Brain microvascular endothelial cell (primary cell): ENCODE results near the gene CCDC187.

Experiments
- DNase-seq: peaks from one replicate; pipeline ENCODE4 v3.0.0-alpha.2; 2020
- H3K27ac ChIP-seq: fragments of 250-450 bp; sonication (Bioruptor Pico); 2 replicates; pipeline ENCODE4 v1.5.1; 2020; ENCODE audit warnings: mild to moderate bottlenecking, moderate library complexity
- H3K27me3 ChIP-seq: fragments of 250-450 bp; sonication (Bioruptor Pico); replicated peaks from 2 replicates; pipeline ENCODE4 v1.5.1; 2020; ENCODE audit warnings: mild to moderate bottlenecking
- H3K36me3 ChIP-seq: fragments of 250-450 bp; sonication (Bioruptor Pico); replicated peaks from 2 replicates; pipeline ENCODE4 v1.5.1; 2020; ENCODE audit warnings: mild to moderate bottlenecking
- H3K4me3 ChIP-seq: 2 replicates; pipeline ENCODE4 v1.5.1; 2011; ENCODE audit warnings: low read depth, mild to moderate bottlenecking, control low read depth, low read length, moderate library complexity
- in situ Hi-C: cut with HindIII; loops from 2 replicates; pipeline ENCODE4 v1.10.0; 2017; ENCODE audit warnings: low sequenced_read_pairs, low pct_ligation_motif_present
- TF ChIP-seq, protein P1 (sequence below): IDR thresholded peaks from 2 replicates; pipeline ENCODE4 v1.5.1; 2011; ENCODE audit warnings: low read depth, mild to moderate bottlenecking, moderate library complexity, low read length, control low read depth, inconsistent platforms; ENCODE audit errors: missing control alignments

CCDC187 gene

DNA sequence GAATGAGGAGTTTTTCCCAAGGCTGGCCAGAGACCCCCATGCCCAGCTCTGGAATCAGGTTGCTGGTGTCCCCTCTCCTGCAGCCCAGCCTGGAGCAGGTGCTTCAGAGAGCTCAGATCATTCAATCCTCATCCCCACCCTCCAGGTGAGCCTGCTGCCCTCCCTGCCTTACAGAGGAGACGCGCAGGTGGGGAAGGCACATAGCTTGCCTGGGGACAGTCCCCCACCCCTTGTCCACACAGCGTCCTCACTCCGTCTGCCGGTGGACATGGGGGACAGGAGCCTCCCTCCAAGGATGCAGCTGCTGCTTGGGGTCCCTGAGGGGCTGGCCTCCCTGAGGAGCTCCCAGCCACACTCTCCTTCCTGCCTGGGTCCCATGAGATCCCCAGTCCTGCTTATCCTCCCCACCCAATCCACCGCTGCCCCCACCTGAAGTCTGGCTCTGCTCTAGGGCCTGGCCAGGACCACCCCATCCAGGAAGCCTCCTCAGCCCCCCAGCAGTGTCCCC lies 41.2 kb downstream of the CCDC187 start:
- no peak overlapping the region for H3K4me3 ChIP-seq
- TF ChIP-seq, protein P1, sequence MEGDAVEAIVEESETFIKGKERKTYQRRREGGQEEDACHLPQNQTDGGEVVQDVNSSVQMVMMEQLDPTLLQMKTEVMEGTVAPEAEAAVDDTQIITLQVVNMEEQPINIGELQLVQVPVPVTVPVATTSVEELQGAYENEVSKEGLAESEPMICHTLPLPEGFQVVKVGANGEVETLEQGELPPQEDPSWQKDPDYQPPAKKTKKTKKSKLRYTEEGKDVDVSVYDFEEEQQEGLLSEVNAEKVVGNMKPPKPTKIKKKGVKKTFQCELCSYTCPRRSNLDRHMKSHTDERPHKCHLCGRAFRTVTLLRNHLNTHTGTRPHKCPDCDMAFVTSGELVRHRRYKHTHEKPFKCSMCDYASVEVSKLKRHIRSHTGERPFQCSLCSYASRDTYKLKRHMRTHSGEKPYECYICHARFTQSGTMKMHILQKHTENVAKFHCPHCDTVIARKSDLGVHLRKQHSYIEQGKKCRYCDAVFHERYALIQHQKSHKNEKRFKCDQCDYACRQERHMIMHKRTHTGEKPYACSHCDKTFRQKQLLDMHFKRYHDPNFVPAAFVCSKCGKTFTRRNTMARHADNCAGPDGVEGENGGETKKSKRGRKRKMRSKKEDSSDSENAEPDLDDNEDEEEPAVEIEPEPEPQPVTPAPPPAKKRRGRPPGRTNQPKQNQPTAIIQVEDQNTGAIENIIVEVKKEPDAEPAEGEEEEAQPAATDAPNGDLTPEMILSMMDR: no peak
- in situ Hi-C loops: no loop called here
- H3K27me3 ChIP-seq: no peaks in the 10 kb centered on the region
- no peaks in the 10 kb centered on the region for H3K36me3 ChIP-seq
- DNase-seq: no peak
- H3K27ac ChIP-seq: no peak overlapping the region

DNA sequence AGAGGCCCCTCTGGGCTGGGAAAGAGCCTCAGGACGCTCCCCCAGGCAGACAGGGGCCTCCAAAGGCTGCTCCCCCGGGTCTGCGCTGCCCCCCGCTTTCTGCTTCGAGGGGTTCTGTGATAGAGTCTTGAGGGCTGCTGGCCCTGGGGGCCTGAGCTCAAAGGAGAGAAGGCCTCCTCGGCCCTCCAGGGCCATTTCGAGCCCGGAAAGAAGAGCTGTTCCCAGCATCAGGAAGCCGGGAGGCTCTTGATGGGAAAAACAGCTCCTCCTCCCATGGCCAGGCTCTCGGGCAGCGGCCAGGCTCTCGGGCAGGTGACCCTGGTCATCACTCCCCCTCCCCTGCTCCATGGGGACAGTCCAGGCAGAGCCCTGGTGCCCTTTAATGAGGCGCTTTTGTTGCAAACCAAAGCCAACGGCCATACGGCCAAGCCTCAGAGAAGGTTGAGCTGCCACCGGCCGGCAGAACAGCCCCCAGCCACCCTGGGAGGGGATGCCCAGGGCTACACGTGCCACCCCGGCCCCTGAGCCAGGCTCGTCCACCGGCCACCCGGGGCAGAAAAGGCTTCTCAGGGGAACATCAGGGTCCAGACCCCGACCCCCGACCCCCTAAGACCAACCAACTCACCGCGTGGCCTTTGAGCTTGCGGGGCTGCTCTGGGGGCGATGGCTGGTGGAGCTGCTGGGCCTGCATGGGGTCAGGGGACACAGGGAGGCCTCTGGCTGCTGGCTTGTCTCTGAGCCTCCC lies 42.0 kb downstream of the CCDC187 start:
- TF ChIP-seq, protein P1: no peak
- Histone ChIP-seq H3K27ac (no peak overlapping the region), H3K27me3 (no peaks in the 10 kb centered on the region), H3K4me3 (no peak overlapping the region), H3K36me3 (no peaks in the 10 kb centered on the region)
- in situ Hi-C loops: no loop called here
- DNase-seq: no peak

DNA sequence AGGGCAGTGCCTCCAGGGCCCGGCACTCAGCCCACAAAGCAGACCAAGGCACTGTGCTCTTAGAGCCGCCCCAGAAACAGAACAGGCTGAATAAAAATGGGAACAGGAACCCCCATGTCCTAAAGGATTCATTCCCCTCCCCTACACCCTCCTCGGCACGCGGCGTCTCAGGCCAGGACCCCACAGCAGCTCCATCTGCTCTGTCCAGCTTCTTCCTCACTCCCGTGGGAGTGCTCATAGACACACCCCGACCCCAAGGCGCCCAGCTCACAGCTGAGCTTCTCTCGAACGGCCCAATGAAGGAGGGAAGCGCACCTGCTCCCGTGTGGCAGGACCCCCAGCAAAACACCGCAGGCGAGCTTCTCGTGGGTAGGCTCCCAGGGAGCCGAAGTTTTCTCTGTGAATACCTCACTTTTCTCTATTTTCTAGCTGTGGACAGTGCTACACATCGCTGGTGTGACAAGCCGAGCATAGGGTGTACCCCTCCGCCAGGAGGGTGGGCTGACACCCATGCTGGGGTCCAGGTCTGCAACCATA lies 42.9 kb downstream of the CCDC187 start:
- no peak overlapping the region for H3K27ac ChIP-seq
- no peak overlapping the region for H3K4me3 ChIP-seq
- DNase-seq: no peak
- H3K27me3 ChIP-seq: no peaks in the 10 kb centered on the region
- no peaks in the 10 kb centered on the region for H3K36me3 ChIP-seq
- TF ChIP-seq, protein P1: no peak
- in situ Hi-C loops: no loop called here

DNA sequence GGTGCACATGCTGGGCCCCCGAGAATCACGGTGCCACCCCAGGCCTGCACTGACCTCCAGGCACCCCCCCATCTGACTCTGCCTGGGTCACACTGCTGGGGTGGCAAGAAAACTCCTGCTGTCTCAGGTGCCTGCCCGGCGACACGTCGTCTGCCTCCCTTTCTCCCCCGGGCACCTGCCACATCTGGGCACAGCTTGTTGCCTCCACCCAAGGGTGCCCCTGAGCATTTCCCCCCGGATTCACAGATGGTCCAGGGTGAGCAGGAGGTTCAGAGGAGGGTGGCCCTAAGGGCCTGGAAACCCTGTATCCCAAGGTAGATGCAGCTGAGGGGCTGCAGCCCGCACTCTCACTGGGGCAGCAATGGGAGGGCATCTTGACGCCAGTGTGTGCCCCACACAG lies 43.4 kb downstream of the CCDC187 start:
- Histone ChIP-seq H3K27ac (no peak overlapping the region), H3K36me3 (no peaks in the 10 kb centered on the region), H3K4me3 (no peak overlapping the region), H3K27me3 (no peaks in the 10 kb centered on the region)
- no peak for DNase-seq
- TF ChIP-seq, protein P1: no peak
- in situ Hi-C loops: no loop called here

DNA sequence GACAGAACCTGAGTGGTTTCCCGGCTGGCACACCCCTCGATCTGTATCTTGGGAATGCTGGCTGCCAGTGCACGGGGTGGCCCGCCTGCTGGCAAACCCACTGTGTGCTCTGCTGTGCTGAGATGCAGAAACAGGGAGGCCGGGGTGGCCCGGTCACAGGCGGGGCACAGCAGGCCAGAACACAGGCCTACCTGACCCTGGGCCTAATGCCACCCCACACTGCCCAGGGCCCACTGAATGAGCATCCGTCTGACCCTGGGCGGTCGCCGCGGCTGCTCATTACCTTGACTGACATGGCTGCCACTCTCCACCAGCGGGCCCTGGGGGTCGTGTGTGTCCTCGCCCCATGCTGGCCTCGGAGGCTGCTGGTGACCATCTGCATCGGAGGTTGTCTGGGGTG lies 44.1 kb downstream of the CCDC187 start:
- in situ Hi-C loops: no loop called here
- TF ChIP-seq, protein P1: no peak
- DNase-seq: no peak
- no peaks in the 10 kb centered on the region for H3K27me3 ChIP-seq
- no peak overlapping the region for H3K27ac ChIP-seq
- no peak overlapping the region for H3K4me3 ChIP-seq
- H3K36me3 ChIP-seq: no peaks in the 10 kb centered on the region

DNA sequence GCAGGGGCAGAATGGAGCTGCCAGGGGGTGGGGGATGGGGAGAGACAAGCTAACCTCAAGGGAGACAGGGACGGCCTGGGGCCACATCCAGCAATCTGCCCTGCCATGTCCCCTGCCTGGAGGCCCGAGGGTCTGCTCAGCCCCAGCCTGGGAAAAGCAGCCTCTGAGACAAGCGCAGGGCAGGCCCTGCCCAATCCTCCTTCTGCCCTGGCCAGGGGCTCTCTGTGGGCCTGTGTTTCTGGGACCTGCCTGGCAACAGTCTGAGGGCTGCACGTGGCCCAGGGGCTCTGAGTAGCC lies 44.4 kb downstream of the CCDC187 start:
- H3K27ac ChIP-seq: no peak overlapping the region
- no peak for DNase-seq
- no peaks in the 10 kb centered on the region for H3K36me3 ChIP-seq
- H3K4me3 ChIP-seq: no peak overlapping the region
- H3K27me3 ChIP-seq: no peaks in the 10 kb centered on the region
- in situ Hi-C loops: no loop called here
- TF ChIP-seq, protein P1: no peak
